ENCODE results near the gene PNPLA2. TPM values are rescaled to one million over a fixed set of nuclear protein-coding genes. Genes with fewer than 3 reads are reported as not detected.

The PNPLA2 gene
- total and polyA plus RNA-seq, 2 donors from 2014 or later: 67.9 to 173 TPM

GRCh38 chr11:831961-832528 lies 13.3 kb downstream of the PNPLA2 start:
- Histone ChIP-seq H3K4me3 (ENCODE audit: low read length in 3 of 3) (peak overlapping the region in 2 of 3 donors; percentile 16 to 51), H3K27me3 (ENCODE audit: control insufficient read depth, insufficient read depth, low read length) (no peaks in the 10 kb centered on the region), H3K9me3 (ENCODE audit: control insufficient read depth in 2 of 3, insufficient read depth in 1 of 3, low read length in 3 of 3) (no peaks in the 10 kb centered on the region), H3K36me3 (ENCODE audit: control insufficient read depth in 2 of 3, insufficient read depth in 3 of 3, low read length in 3 of 3) (peaks cover 0 to 4% (median 3%) of the 10 kb centered on the region in 3 donors), H3K27ac (ENCODE audit: low read depth in 2 of 2, low read length in 2 of 2) (peak overlapping the region in 1 of 2 donors; percentile 72), H3K9ac (ENCODE audit: low read length in 3 of 3) (peak overlapping the region in 2 of 3 donors; percentile 40 to 41), H3K4me1 (ENCODE audit: control insufficient read depth in 2 of 3, insufficient read depth in 2 of 3, low read depth in 1 of 3, low read length in 3 of 3) (peaks cover 0 to 61% (median 22%) of the 10 kb centered on the region in 3 donors)
- TF ChIP-seq CTCF (IDR thresholded peaks at IDR 0.05; ENCODE audit: borderline replicate concordance, extremely low read depth, insufficient read depth): no peak
- DNase-seq (peak in 1 of 5 donors; percentile 80), FAIRE-seq (no peak)
- intact Hi-C loops (cut with DNase I): no loop called here

- H3K27me3 ChIP-seq (ENCODE audit: control insufficient read depth, insufficient read depth, low read length): no peaks in the 10 kb centered on the region
- intact Hi-C loops (cut with DNase I): no loop called here
- peaks cover 0 to 59% (median 19%) of the 10 kb centered on the region in 3 donors for H3K4me1 ChIP-seq (ENCODE audit: control insufficient read depth in 2 of 3, insufficient read depth in 2 of 3, low read depth in 1 of 3, low read length in 3 of 3)
- H3K9ac ChIP-seq (ENCODE audit: low read length in 3 of 3): peak within 1 kb of the TSS; percentile 22 to 80 (median 48)
- DNase-seq (peak in 4 of 5 donors; percentile 72 to 90 (median 80)), FAIRE-seq (no peak)
- peak within 1 kb of the TSS; percentile 85 to 93 for H3K27ac ChIP-seq (ENCODE audit: low read depth in 2 of 2, low read length in 2 of 2)
- H3K9me3 ChIP-seq (ENCODE audit: control insufficient read depth in 2 of 3, insufficient read depth in 1 of 3, low read length in 3 of 3): no peaks in the 10 kb centered on the region
- H3K36me3 ChIP-seq (ENCODE audit: control insufficient read depth in 2 of 3, insufficient read depth in 3 of 3, low read length in 3 of 3): peaks cover 0 to 10% (median 7%) of the 10 kb centered on the region in 3 donors
- peak within 1 kb of the TSS; percentile 39 to 59 (median 46) for H3K4me3 ChIP-seq (ENCODE audit: low read length in 3 of 3)
- no peak for TF ChIP-seq CTCF (IDR thresholded peaks at IDR 0.05; ENCODE audit: borderline replicate concordance, extremely low read depth, insufficient read depth)
Measured at GRCh38 chr11:832529-833113, 13.9 kb downstream of the PNPLA2 start, which contains the start of gene CD151. Gene CD151 (plus strand): TSS chr11:832952. CDS start chr11:836070, 3,118 bp downstream.

- peak overlapping the region; percentile 85 to 93 for H3K27ac ChIP-seq (ENCODE audit: low read depth in 2 of 2, low read length in 2 of 2)
- no peak for TF ChIP-seq CTCF (IDR thresholded peaks at IDR 0.05; ENCODE audit: borderline replicate concordance, extremely low read depth, insufficient read depth)
- no peak for FAIRE-seq
- no peaks in the 10 kb centered on the region for H3K9me3 ChIP-seq (ENCODE audit: control insufficient read depth in 2 of 3, insufficient read depth in 1 of 3, low read length in 3 of 3)
- H3K4me1 ChIP-seq (ENCODE audit: control insufficient read depth in 2 of 3, insufficient read depth in 2 of 3, low read depth in 1 of 3, low read length in 3 of 3): peaks cover 0 to 53% (median 14%) of the 10 kb centered on the region in 3 donors
- no peaks in the 10 kb centered on the region for H3K27me3 ChIP-seq (ENCODE audit: control insufficient read depth, insufficient read depth, low read length)
- peaks cover 0 to 15% (median 7%) of the 10 kb centered on the region in 3 donors for H3K36me3 ChIP-seq (ENCODE audit: control insufficient read depth in 2 of 3, insufficient read depth in 3 of 3, low read length in 3 of 3)
- DNase-seq: peak in 3 of 5 donors; percentile 83 to 90 (median 85)
- intact Hi-C loops (cut with DNase I): no loop called here
- peak overlapping the region; percentile 39 to 59 (median 46) for H3K4me3 ChIP-seq (ENCODE audit: low read length in 3 of 3)
- H3K9ac ChIP-seq (ENCODE audit: low read length in 3 of 3): peak overlapping the region; percentile 22 to 80 (median 48)
Measured at GRCh38 chr11:833114-833791, 14.5 kb downstream of the PNPLA2 start.

Data from kidney (tissue), 14 donors.